Limb (tissue), 2 donors: Measurements from ENCODE around the gene DCAF17.
"Not testable (repeated sequence)": the region's sequence is repeated elsewhere in the genome, so short reads cannot be mapped to it uniquely, and the experiment has no call there.

ENCODE experiments used
- DNase-seq, 2 donors: peaks; one replicate each; pipeline ENCODE4 v3.0.0-alpha.2; 2016; ENCODE audit errors: extremely low spot score in 2 of 2

The DCAF17 gene

GRCh38 chr2:171512683-171513195 is 78.7 kb downstream of the DCAF17 start:
- no peak for DNase-seq

- DNase-seq, result no peak
These were observed 79.7 kb downstream of the DCAF17 start for GRCh38 chr2:171513719-171514160.

GRCh38 chr2:171514908-171515582 is 81.0 kb downstream of the DCAF17 start:
- DNase-seq, result no peak

GRCh38 chr2:171515672-171516298 is 81.8 kb downstream of the DCAF17 start:
- DNase-seq, result no peak

GRCh38 chr2:171516793-171517192 is 82.8 kb downstream of the DCAF17 start:
- DNase-seq, result no peak

- DNase-seq, result no peak
These were observed 86.4 kb downstream of the DCAF17 start for GRCh38 chr2:171520471-171520870.

- no peak for DNase-seq
These were observed 87.5 kb downstream of the DCAF17 start for GRCh38 chr2:171521361-171522051.

- DNase-seq, result peak; percentile 74 to 87
These were observed 88.2 kb downstream of the DCAF17 start, which contains the start of gene CYBRD1 for GRCh38 chr2:171522052-171522787. CYBRD1 (plus strand) TSS chr2:171522474; CDS start chr2:171522546, 72 bp downstream.

GRCh38 chr2:171522788-171523087 is 88.7 kb downstream of the DCAF17 start:
- DNase-seq, result peak; percentile 29 to 77

GRCh38 chr2:171523088-171524017 is 89.3 kb downstream of the DCAF17 start:
- peak; percentile 58 to 80 for DNase-seq

- DNase-seq, result no peak
These were observed 90.0 kb downstream of the DCAF17 start for GRCh38 chr2:171524018-171524401.

- DNase-seq, result no peak
These were observed 95.9 kb downstream of the DCAF17 start for GRCh38 chr2:171529914-171530313.

GRCh38 chr2:171530378-171530777 is 96.4 kb downstream of the DCAF17 start:
- DNase-seq, result no peak

- DNase-seq, result not testable (repeated sequence)
These were observed 96.8 kb downstream of the DCAF17 start for GRCh38 chr2:171530859-171531258.

GRCh38 chr2:171531291-171531690 is 97.3 kb downstream of the DCAF17 start:
- DNase-seq, result no peak

- no peak for DNase-seq
These were observed 97.9 kb downstream of the DCAF17 start for GRCh38 chr2:171531836-171532450.

GRCh38 chr2:171533331-171533730 is 99.3 kb downstream of the DCAF17 start:
- DNase-seq, result no peak
